ENCODE data around the gene GPR153. TPM values are rescaled to one million over a fixed set of nuclear protein-coding genes. Genes with fewer than 3 reads are reported as not detected.

Gene GPR153
- polyA plus RNA-seq, 1 of the 3 experiments (the other 2 are of a cell fraction): 6.6 TPM

DNA sequence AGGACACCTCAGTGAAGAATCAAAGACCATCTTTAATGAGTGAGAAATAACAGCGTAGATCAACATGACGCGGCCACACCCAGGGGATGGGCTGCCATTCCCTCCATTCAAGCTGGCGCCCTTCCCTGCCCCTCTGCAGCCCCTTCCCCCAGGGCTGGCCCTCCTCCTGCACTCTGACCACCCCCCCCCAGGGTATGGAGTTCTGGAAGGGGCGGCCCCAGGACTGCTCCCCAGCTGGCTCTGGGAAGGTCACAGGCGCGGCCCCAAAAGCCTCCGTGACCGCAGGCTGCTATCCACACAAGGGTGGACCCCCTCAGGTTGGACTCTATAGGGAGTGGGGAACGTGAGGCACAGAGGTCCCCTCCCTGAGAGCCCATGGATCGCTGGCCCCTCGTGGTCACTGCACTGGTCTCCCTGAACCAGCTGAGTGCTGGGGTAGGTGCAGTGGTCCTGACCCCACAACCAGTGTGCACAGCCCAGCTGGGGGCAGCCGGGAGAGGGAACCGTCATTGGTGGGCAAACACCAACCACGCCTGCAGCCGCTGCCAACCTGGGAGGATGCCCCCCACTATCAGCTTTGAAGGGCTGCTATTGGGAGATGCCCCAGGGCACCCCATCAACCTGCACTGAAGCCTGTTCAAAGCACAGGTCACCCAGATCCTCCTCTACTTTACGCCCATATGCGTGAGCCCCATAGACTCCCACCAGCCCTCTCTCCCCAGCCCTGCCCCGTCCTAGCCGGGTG is 16.1 kb upstream of the GPR153 start (continued):
- TF ChIP-seq, protein P1, sequence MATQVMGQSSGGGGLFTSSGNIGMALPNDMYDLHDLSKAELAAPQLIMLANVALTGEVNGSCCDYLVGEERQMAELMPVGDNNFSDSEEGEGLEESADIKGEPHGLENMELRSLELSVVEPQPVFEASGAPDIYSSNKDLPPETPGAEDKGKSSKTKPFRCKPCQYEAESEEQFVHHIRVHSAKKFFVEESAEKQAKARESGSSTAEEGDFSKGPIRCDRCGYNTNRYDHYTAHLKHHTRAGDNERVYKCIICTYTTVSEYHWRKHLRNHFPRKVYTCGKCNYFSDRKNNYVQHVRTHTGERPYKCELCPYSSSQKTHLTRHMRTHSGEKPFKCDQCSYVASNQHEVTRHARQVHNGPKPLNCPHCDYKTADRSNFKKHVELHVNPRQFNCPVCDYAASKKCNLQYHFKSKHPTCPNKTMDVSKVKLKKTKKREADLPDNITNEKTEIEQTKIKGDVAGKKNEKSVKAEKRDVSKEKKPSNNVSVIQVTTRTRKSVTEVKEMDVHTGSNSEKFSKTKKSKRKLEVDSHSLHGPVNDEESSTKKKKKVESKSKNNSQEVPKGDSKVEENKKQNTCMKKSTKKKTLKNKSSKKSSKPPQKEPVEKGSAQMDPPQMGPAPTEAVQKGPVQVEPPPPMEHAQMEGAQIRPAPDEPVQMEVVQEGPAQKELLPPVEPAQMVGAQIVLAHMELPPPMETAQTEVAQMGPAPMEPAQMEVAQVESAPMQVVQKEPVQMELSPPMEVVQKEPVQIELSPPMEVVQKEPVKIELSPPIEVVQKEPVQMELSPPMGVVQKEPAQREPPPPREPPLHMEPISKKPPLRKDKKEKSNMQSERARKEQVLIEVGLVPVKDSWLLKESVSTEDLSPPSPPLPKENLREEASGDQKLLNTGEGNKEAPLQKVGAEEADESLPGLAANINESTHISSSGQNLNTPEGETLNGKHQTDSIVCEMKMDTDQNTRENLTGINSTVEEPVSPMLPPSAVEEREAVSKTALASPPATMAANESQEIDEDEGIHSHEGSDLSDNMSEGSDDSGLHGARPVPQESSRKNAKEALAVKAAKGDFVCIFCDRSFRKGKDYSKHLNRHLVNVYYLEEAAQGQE (IDR thresholded peaks at IDR 0.05; ENCODE audit: low read depth, low read length): no peak
- TF ChIP-seq YY1 (IDR thresholded peaks at IDR 0.05; ENCODE audit: low read depth): no peak

DNA sequence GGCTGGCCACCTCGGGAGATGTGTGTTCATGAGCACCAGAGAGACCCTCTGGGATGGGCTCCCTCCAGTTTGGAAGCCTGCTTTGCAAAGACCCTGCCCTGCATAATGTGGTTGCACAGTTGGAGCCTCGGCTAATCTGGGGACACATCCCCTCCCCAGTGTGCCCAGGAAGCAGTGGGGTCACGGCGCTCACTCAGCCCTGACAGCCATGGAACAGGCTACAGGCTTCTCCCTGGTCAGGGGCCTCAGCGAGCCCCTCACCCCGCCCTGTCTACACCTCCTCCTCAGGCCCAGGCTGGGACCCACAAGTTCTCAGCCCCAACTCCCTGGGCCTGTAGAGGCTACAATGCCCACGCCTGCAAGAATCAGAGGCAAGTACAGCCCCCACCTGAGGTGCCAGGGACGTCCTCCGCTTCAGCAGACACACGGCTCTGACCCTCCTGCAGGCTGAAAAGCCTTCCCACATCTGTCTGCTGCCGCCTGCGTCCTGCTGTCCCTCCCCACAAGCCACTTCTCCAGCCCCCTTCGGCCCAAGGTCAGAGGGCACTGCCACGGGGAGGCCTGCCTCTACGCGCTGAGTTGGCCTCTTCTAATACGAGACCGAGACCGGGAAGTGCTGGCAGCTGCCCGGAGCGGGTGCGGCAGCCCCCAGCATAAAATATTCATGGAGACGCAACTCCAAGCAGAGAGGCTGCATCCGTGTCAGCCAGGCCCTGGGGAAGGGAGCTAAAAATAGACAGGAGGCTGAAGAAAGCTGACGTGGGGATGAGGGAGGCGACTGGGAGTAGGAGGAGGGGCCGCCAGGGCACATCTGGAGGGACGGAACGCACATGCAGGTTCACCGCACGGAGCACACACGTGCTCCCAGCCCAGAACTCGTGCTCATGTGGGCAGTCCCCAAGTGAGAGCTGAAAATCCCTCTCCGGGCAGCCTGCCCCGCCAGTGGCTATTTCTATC is 15.2 kb upstream of the GPR153 start:
- no peak overlapping the region for H3K9ac ChIP-seq
- no peak overlapping the region for H3K4me3 ChIP-seq (ENCODE audit: low read depth in 2 of 2, low read length in 1 of 2)
- H3K4me1 ChIP-seq (ENCODE audit: control insufficient read depth in 1 of 2, insufficient read depth in 2 of 2, low read depth in 1 of 2, low read length in 1 of 2): peaks cover 7 to 25% of the 10 kb centered on the region in 2 experiments; a peak in 2 of 4 replicates
- H3K9me3 ChIP-seq: no peaks in the 10 kb centered on the region
- ChIA-PET POLR2A (no interaction called here), CTCF (interaction anchor here (1.3 to 1.9 kb wide), 2 partner anchors 29 to 129 kb away, joined by 5 read pairs; no protein-coding TSS in a partner anchor)
- H3K27ac ChIP-seq (ENCODE audit: low read depth in 2 of 2, low read length in 1 of 2): no peak overlapping the region
- peaks cover 10% of the 10 kb centered on the region; the same call in 1 of the 2 replicates for H4K20me1 ChIP-seq (ENCODE audit: insufficient read depth)
- H3K36me3 ChIP-seq (replicated peaks in 1 of 2; ENCODE audit: control insufficient read depth in 1 of 2, insufficient read depth in 2 of 2, low read length in 1 of 2): peaks cover 0 to 6% of the 10 kb centered on the region in 2 experiments
- H3K4me2 ChIP-seq: no peak overlapping the region
- H2AFZ ChIP-seq (ENCODE audit: low read depth): no peak overlapping the region
- H3K9me2 ChIP-seq: no peaks in the 10 kb centered on the region
- no peak for DNase-seq
- H3F3A ChIP-seq (replicated peaks; ENCODE audit: insufficient read depth): no peaks in the 10 kb centered on the region
- H3K79me2 ChIP-seq (ENCODE audit: insufficient read depth): no peaks in the 10 kb centered on the region
- H3K27me3 ChIP-seq (ENCODE audit: insufficient read depth): no peaks in the 10 kb centered on the region
- 94% methylated on average over 29 of the region's 35 CpGs for WGBS (ENCODE audit: low lambda C conversion rate)
- no peak for TF ChIP-seq SMC3 (IDR thresholded peaks at IDR 0.05; ENCODE audit: low read depth, low read length)
- TF ChIP-seq, protein P2, sequence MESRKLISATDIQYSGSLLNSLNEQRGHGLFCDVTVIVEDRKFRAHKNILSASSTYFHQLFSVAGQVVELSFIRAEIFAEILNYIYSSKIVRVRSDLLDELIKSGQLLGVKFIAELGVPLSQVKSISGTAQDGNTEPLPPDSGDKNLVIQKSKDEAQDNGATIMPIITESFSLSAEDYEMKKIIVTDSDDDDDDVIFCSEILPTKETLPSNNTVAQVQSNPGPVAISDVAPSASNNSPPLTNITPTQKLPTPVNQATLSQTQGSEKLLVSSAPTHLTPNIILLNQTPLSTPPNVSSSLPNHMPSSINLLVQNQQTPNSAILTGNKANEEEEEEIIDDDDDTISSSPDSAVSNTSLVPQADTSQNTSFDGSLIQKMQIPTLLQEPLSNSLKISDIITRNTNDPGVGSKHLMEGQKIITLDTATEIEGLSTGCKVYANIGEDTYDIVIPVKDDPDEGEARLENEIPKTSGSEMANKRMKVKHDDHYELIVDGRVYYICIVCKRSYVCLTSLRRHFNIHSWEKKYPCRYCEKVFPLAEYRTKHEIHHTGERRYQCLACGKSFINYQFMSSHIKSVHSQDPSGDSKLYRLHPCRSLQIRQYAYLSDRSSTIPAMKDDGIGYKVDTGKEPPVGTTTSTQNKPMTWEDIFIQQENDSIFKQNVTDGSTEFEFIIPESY (IDR thresholded peaks at IDR 0.05; ENCODE audit: borderline replicate concordance, low read depth): no peak
- no peak for TF ChIP-seq FOXM1 (IDR thresholded peaks at IDR 0.05; ENCODE audit: low read depth)
- TF ChIP-seq RAD21 (IDR thresholded peaks at IDR 0.05; ENCODE audit: low read length): no peak
- TF ChIP-seq, protein P3, sequence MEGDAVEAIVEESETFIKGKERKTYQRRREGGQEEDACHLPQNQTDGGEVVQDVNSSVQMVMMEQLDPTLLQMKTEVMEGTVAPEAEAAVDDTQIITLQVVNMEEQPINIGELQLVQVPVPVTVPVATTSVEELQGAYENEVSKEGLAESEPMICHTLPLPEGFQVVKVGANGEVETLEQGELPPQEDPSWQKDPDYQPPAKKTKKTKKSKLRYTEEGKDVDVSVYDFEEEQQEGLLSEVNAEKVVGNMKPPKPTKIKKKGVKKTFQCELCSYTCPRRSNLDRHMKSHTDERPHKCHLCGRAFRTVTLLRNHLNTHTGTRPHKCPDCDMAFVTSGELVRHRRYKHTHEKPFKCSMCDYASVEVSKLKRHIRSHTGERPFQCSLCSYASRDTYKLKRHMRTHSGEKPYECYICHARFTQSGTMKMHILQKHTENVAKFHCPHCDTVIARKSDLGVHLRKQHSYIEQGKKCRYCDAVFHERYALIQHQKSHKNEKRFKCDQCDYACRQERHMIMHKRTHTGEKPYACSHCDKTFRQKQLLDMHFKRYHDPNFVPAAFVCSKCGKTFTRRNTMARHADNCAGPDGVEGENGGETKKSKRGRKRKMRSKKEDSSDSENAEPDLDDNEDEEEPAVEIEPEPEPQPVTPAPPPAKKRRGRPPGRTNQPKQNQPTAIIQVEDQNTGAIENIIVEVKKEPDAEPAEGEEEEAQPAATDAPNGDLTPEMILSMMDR (IDR thresholded peaks at IDR 0.05): no peak
- TF ChIP-seq EP300 (IDR thresholded peaks at IDR 0.05; ENCODE audit: borderline replicate concordance in 1 of 2, low read depth in 1 of 2, low read length in 1 of 2): no peak
- no peak for TF ChIP-seq GABPA (IDR thresholded peaks at IDR 0.05; ENCODE audit: low read depth)
- no peak for TF ChIP-seq SIN3A (IDR thresholded peaks at IDR 0.05; ENCODE audit: borderline replicate concordance, low read depth, low read length)
- TF ChIP-seq, protein P1 (IDR thresholded peaks at IDR 0.05; ENCODE audit: low read depth, low read length): no peak
- TF ChIP-seq, protein P4, sequence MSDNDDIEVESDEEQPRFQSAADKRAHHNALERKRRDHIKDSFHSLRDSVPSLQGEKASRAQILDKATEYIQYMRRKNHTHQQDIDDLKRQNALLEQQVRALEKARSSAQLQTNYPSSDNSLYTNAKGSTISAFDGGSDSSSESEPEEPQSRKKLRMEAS (IDR thresholded peaks at IDR 0.05; ENCODE audit: low read depth): no peak
- TF ChIP-seq JUND (IDR thresholded peaks at IDR 0.05): no peak
- TF ChIP-seq NFIC (IDR thresholded peaks at IDR 0.05; ENCODE audit: borderline replicate concordance): no peak
- no peak for TF ChIP-seq TCF12 (IDR thresholded peaks at IDR 0.05)

All from SK-N-SH (cell line).